Muscle layer of colon (tissue), 2 donors: ENCODE data around the gene OXCT2.
A peak's percentile ranks its signal among the peaks of the same experiment; 100 is the strongest.

ENCODE experiments used
- H3K27ac ChIP-seq: one replicate; pipeline ENCODE4 v1.7.0; 2013; ENCODE audit warnings: low read depth, mild to moderate bottlenecking, low read length, moderate library complexity
- H3K27me3 ChIP-seq, 2 donors: one replicate each; pipeline ENCODE4 v1.7.0; 2013; ENCODE audit warnings: low read length in 2 of 2, mild to moderate bottlenecking in 2 of 2; ENCODE audit not compliant: insufficient read depth in 2 of 2, control insufficient read depth in 1 of 2
- H3K36me3 ChIP-seq: one replicate; pipeline ENCODE4 v1.7.0; 2013; ENCODE audit warnings: mild to moderate bottlenecking, low read length; ENCODE audit not compliant: insufficient read depth
- H3K4me1 ChIP-seq: one replicate; pipeline ENCODE4 v1.7.0; 2013; ENCODE audit warnings: mild to moderate bottlenecking, low read length; ENCODE audit not compliant: insufficient read depth
- H3K4me3 ChIP-seq, 2 donors: one replicate each; pipeline ENCODE4 v1.7.0; 2013; ENCODE audit warnings: low read length in 2 of 2, low read depth in 1 of 2, mild to moderate bottlenecking in 1 of 2, moderate library complexity in 1 of 2
- H3K9ac ChIP-seq: one replicate; pipeline ENCODE4 v1.7.0; 2013; ENCODE audit warnings: low read length
- H3K9me3 ChIP-seq: one replicate; pipeline ENCODE4 v1.7.0; 2013; ENCODE audit warnings: mild to moderate bottlenecking, low read length
- donor health status: abdominal sarcoma.
- donor health status: Adenocarcinoma of cecum.

Gene OXCT2

DNA sequence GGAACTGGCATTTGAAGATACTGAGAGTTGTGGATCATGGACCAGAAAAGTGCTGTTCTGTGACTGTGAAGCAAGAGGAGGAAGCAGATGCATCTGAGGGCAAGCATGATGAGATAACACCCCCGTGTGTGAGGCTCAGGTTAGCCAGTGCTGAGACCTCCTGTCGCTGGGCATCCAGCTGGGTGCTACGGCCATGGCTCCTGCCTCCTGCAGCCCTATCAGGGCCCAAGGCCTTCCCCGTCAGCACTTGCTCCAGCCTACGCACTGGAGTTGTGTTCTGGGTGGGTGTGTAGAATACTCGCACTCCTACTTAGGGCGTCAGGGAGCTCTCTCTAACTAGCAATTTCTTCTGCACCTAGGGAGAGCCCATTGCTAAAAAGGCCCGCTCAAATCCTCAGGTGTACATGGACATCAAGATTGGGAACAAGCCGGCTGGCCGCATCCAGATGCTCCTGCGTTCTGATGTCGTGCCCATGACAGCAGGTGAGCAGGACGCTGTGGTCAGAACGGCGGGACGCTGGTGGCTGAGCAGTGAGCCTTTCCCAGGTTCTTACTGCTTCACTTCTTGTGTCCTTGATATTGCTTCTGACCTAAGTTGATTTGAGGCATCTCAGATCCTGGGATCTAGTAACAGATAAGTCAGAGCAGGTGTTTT lies 26.0 kb downstream of the OXCT2 start:
- Histone ChIP-seq H3K4me3 (no peak overlapping the region), H3K27ac (no peak overlapping the region), H3K4me1 (peaks cover 2% of the 10 kb centered on the region), H3K9me3 (no peaks in the 10 kb centered on the region), H3K36me3 (peaks cover 83% of the 10 kb centered on the region), H3K27me3 (no peaks in the 10 kb centered on the region), H3K9ac (no peak overlapping the region)

DNA sequence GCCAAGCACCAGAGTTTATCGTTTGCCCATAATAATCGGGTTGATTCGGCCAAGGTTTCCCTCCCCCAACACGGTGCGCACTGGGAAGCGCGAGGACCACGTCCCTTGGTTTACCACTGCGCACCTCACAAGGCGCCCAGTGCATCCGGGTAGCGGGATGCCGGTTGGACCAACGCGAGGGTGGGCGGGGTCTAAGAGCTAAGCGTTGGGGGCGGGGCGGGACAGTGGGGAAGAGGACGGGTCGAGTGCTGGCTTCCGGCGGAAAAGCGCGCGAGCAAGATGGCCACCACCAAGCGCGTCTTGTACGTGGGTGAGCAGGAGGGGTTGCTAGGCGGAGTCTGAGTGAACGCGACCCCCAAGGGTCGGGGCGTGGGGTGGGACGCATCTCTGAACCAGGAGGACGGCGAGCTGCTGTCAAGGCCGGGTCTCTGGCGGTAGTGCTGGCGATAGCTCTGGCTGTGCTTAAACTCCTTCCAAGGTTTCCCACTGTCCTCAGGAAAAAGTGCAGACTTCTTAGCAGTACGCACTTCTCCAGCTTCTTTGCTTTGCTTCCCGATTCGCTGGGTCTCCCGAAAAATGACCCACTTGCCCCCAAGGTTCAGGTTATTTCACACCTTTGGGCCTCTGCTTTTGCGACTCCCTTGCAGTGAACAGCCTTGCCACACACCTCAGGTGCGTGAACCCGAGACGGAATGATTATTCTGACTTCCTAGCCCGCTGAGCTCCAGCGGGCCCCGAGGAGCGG lies 32.4 kb downstream of the OXCT2 start, which contains the start of gene PPIE:
PPIE (plus strand) TSS at position 261 of the 745 bp plus-strand sequence; CDS start at position 280, 19 bp downstream.
- peak within 1 kb of the TSS; percentile 98 to 99 for H3K4me3 ChIP-seq

DNA sequence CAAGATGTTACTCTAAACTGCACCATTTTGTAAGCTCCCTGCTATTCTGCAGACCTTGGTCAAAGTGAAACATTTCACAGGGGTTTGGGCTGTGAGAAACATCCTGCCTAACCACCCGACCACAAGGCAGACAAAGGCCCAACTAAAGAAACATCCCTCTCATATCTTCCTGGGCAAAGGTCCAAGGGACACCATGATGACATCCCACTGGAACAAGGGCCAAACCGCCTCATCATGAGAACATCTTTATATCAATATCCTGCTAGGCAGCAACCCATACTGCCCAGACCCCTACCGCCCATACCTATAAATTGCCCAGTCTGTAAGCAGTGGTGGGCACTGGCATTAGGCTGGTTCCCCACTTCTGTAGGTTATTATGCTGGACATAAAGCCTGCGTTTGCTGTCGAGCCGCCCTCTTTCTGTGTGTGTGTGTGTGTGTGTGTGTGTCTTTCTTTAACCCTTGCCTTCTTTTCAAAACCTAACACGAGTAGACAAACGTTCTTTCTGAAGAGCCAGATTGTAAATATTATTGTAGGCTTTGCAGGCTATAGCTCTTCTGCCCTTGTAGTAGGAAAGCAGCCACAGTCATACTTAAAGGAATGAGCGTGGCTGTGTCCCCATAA lies 33.5 kb downstream of the OXCT2 start:
- Histone ChIP-seq H3K9ac (no peak overlapping the region), H3K4me3 (no peak overlapping the region)

More for the DNA sequence above, 32.4 kb downstream of the OXCT2 start, which contains the start of gene PPIE:
- H3K36me3 ChIP-seq = peaks cover 30% of the 10 kb centered on the region
- peak within 1 kb of the TSS; percentile 79 for H3K9ac ChIP-seq
- H3K27me3 ChIP-seq = no peaks in the 10 kb centered on the region
- H3K9me3 ChIP-seq = no peaks in the 10 kb centered on the region
- H3K27ac ChIP-seq = peak within 1 kb of the TSS; percentile 47
- H3K4me1 ChIP-seq = peaks cover 13% of the 10 kb centered on the region

DNA sequence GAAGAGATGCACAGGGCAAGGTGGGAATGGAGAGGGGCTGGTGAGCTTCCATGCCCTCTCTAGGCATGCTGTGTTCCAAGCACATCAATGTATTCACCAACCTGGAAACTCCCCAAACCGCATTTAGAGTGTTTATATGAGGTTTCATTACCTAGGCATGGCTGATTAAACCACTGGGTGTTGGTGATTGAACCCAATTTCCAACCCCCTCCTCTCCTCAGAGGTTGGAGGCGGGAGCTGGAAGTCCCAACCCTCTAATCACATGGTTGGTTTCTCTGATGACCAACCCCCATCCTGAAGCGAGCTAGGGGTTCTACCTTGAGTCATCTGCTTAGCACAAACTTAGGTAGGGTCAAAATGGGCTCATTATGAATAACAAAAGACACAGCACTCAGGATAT lies 35.4 kb downstream of the OXCT2 start:
- Histone ChIP-seq H3K4me3 (no peak overlapping the region), H3K27me3 (no peaks in the 10 kb centered on the region), H3K9me3 (no peaks in the 10 kb centered on the region), H3K27ac (no peak overlapping the region), H3K4me1 (peaks cover 15% of the 10 kb centered on the region), H3K9ac (no peak overlapping the region), H3K36me3 (peaks cover 7% of the 10 kb centered on the region)

More for the DNA sequence above, 33.5 kb downstream of the OXCT2 start:
- Histone ChIP-seq H3K4me1 (peaks cover 15% of the 10 kb centered on the region), H3K9me3 (no peaks in the 10 kb centered on the region), H3K27ac (no peak overlapping the region), H3K36me3 (peaks cover 19% of the 10 kb centered on the region), H3K27me3 (no peaks in the 10 kb centered on the region)

DNA sequence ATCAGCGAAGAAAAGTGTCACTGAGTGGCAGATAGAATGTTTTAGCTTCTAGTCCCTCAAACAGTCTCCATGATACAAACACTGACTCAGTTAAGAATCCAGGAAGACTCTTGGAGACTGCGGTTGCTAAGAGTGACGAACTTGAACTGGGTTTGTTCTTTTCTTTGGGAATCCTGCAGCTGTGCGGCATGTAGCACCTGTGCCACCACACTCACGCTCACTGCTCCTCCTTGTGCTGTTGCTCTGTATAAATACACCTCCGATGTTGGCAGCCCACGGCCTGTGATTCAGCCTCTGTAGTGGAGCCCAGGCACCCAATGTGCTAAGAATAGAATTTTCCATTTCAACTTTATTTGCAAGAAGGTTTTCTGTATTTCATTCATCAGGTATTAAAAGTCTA lies 38.0 kb downstream of the OXCT2 start:
- Histone ChIP-seq H3K27me3 (peaks cover 0 to 13% of the 10 kb centered on the region in 2 donors), H3K9me3 (no peaks in the 10 kb centered on the region), H3K4me1 (peaks cover 3% of the 10 kb centered on the region), H3K9ac (no peak overlapping the region), H3K4me3 (no peak overlapping the region), H3K27ac (no peak overlapping the region), H3K36me3 (no peaks in the 10 kb centered on the region)

DNA sequence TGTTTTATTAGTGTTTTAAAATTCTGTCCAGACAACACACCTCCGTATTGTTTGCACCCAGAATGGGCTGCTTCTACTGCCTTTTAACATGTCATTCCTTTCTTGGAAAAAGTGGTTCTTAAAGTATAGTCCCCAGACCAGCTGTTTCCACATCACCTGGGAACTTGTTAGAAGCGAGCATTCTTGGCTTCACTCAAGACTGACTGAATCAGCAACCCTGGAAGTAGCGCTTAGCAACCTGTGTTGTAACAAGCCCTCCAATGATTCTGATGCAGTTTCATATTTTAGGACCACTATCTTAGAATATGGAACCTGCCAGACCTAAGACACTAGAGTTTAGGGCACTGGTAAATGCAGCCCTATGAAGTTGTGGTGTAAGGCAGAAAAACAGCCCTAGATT lies 38.4 kb downstream of the OXCT2 start:
- no peaks in the 10 kb centered on the region for H3K36me3 ChIP-seq
- no peak overlapping the region for H3K27ac ChIP-seq
- peaks cover 3% of the 10 kb centered on the region for H3K4me1 ChIP-seq
- no peak overlapping the region for H3K4me3 ChIP-seq
- no peak overlapping the region for H3K9ac ChIP-seq
- H3K27me3 ChIP-seq = peaks cover 0 to 17% of the 10 kb centered on the region in 2 donors
- H3K9me3 ChIP-seq = no peaks in the 10 kb centered on the region

DNA sequence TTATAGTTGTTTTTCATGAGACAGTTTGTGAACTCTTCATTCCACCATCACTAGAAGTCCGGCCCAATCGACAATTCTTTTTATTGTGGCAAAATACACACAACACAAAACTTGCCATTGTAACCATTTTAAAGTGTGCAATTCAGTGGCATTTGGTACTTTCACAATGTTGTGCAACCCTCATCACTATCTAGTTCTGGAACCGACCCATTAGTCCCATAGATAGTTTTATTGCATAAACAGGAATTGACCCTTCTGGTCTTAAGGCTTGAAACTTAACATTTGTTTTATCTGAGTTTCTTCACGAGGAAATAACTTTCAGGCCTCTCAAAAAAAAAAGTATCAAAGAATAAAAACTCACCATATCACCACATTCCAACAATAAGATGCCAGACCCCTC lies 41.3 kb downstream of the OXCT2 start:
- peaks cover 3% of the 10 kb centered on the region for H3K4me1 ChIP-seq
- no peaks in the 10 kb centered on the region for H3K36me3 ChIP-seq
- peaks cover 0 to 25% of the 10 kb centered on the region in 2 donors for H3K27me3 ChIP-seq

DNA sequence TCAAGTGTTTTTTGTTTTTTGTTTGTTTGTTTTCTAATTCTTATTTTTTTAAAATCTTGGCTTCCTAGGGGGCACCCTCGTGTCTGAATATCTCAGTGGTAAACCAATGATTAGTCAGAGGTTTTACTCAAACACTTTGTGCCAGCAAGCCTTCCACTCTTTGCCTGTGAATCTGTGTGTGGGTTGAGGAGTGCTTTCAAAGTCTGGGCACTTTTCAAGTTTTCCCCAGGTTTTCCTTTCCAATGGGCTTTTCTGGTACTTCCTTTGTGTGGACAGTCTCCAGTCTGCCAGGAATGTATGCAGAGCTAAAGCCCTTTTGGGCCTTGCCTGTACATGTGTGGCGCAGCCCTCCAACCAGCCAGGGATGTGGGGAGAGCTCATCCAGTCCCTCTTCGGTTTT lies 42.1 kb downstream of the OXCT2 start:
- H3K27ac ChIP-seq = no peak overlapping the region
- H3K9ac ChIP-seq = no peak overlapping the region
- peaks cover 0 to 25% of the 10 kb centered on the region in 2 donors for H3K27me3 ChIP-seq
- no peaks in the 10 kb centered on the region for H3K36me3 ChIP-seq
- peaks cover 3% of the 10 kb centered on the region for H3K4me1 ChIP-seq
- H3K9me3 ChIP-seq = no peaks in the 10 kb centered on the region
- no peak overlapping the region for H3K4me3 ChIP-seq

More for the DNA sequence above, 41.3 kb downstream of the OXCT2 start:
- Histone ChIP-seq H3K4me3 (no peak overlapping the region), H3K9me3 (no peaks in the 10 kb centered on the region), H3K9ac (no peak overlapping the region), H3K27ac (no peak overlapping the region)

DNA sequence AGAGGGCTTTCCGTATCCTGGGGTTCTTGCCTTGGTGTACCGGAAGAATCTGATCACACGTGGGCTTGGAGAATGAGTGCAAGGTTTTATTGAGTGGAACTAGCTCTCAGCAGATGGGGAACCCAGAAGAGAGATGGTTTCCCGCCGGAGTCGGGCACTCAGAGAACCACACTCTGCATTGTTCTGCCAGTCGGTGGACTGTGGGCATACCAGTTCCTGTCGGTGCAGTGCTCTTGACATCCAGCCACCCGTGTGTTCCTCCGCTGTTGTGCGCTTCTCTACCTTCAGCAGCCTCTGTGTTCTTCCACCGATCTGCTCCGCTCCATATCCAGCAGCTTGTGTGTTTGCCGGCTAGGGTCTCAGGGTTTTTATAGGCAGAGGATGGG lies 43.2 kb downstream of the OXCT2 start:
- Histone ChIP-seq H3K4me1 (no peaks in the 10 kb centered on the region), H3K27ac (no peak overlapping the region), H3K36me3 (no peaks in the 10 kb centered on the region), H3K9ac (no peak overlapping the region), H3K4me3 (no peak overlapping the region), H3K27me3 (peaks cover 0 to 25% of the 10 kb centered on the region in 2 donors), H3K9me3 (no peaks in the 10 kb centered on the region)

DNA sequence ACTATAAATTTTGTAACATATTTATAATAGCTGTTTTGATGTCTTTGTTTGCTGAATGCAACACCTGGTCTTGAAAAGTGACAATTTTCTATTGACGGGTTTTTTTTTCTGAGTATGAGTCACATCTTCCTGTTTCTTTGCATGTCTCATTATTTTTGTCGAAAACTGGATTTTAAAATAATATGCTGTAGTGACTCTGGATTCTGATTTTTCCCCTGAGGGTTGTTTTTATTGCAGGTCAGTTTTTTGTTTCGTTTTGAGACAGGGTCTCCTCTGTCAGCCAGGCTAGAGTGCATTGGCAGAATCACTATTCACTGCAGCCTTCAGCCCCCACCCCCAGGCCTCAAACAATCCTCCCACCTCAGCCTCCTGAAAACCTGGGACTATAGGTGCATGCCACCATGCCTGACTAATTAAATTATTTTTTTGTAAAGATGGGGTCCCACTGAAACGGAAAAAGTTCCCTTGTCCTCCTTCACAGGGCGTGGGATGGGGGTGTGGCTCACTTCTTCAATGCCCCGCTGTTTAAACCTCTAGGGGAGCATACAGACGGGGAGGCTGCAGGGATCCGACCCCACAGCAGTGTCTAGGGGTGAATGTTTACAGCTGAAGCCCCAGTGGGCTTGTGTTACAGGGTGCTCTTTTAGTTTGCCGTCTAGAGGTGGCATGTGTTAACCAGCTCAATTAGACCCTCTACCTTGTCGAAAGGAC lies 43.8 kb downstream of the OXCT2 start:
- no peaks in the 10 kb centered on the region for H3K36me3 ChIP-seq
- H3K27ac ChIP-seq = no peak overlapping the region
- no peak overlapping the region for H3K4me3 ChIP-seq
- peaks cover 0 to 25% of the 10 kb centered on the region in 2 donors for H3K27me3 ChIP-seq
- no peaks in the 10 kb centered on the region for H3K9me3 ChIP-seq
- H3K4me1 ChIP-seq = no peaks in the 10 kb centered on the region
- H3K9ac ChIP-seq = no peak overlapping the region

DNA sequence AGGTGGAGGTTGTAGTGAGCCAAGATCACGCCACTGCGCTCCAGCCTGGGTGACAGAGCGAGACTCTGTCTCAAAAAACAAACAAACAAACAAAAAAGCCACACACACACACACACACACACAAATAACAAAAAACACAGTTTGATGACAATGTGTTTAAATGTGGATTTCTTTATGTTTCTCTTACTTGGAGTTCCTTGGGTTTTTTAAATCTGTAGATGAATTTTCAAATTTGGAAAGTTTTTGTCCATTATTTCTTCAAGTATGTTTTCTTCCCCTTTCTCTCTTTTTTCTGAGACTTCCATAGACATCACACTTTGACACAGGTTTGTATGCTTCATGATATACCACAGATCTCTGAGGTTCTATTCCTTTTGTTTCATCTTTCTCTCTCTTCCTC lies 44.5 kb downstream of the OXCT2 start:
- Histone ChIP-seq H3K9ac (no peak overlapping the region), H3K27me3 (peaks cover 0 to 25% of the 10 kb centered on the region in 2 donors), H3K36me3 (no peaks in the 10 kb centered on the region), H3K4me1 (no peaks in the 10 kb centered on the region), H3K27ac (no peak overlapping the region), H3K4me3 (no peak overlapping the region), H3K9me3 (no peaks in the 10 kb centered on the region)
